ENCODE measurements around the gene CASP7. TPM values are rescaled to one million over a fixed set of nuclear protein-coding genes. Genes with fewer than 3 reads are reported as not detected.

Gene CASP7
- total and polyA plus RNA-seq, 2 of the 8 experiments (the other 6 are each of a cell fraction or from before 2014, with no cell fraction given), result 2.3 to 4.1 TPM

DNA sequence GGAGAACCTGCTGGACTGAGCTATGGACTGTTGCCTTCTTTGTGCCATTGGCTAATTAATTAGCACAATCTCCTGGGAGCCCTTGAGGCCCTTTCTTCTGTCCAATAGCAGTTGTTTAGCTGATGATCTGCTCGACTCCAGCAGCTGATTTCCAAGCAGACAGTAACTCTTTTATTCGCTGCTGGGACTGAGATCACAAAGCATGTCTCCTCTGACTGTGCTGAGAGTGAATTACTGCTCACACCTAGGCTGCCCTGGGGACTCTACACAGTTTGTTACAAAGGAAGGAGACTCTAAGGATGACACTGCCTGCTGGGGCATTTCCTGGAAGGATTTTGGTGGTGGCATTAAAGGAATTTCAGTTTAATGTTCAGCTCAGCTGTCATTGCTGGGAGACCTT, 31.4 kb downstream of the CASP7 start:
- Histone ChIP-seq H3K27ac (ENCODE audit: low read depth, low read length) (no peak overlapping the region), H3K18ac (ENCODE audit: extremely low read depth, low read length) (no peak overlapping the region), H3K9me3 (ENCODE audit: insufficient read depth in 2 of 2, low read depth in 1 of 2, low read length in 1 of 2) (no peaks in the 10 kb centered on the region), H2BK120ac (replicated peaks; ENCODE audit: low read depth, low read length) (no peak overlapping the region), H3K79me2 (ENCODE audit: control insufficient read depth in 1 of 2, insufficient read depth in 2 of 2, low read length in 2 of 2) (no peaks in the 10 kb centered on the region), H3K4ac (replicated peaks; ENCODE audit: insufficient read length, low read depth, low read length) (no peak overlapping the region), H3K4me3 (ENCODE audit: extremely low read depth in 1 of 4, insufficient read depth in 2 of 4, low read depth in 3 of 4, low read length in 4 of 4) (no peak overlapping the region), H3K56ac (replicated peaks; ENCODE audit: insufficient read length, low read depth, low read length) (no peak overlapping the region), H3K23ac (ENCODE audit: insufficient read length) (no peak overlapping the region), H2BK5ac (ENCODE audit: low read depth, low read length) (no peak overlapping the region), H3K23me2 (ENCODE audit: low read depth, low read length) (no peaks in the 10 kb centered on the region), H2BK15ac (ENCODE audit: low read length) (no peak overlapping the region), H2AFZ (ENCODE audit: low read length) (no peak overlapping the region), H4K8ac (ENCODE audit: extremely low read depth, insufficient read depth, low read length) (no peak overlapping the region), H2AK5ac (ENCODE audit: low read depth, low read length) (no peak overlapping the region), H3K27me3 (replicated peaks in 1 of 4; ENCODE audit: control insufficient read depth in 3 of 4, extremely low read depth in 1 of 4, insufficient read depth in 3 of 4, low read length in 3 of 4) (no peaks in the 10 kb centered on the region), H4K20me1 (replicated peaks in 1 of 2; ENCODE audit: control insufficient read depth in 1 of 2, insufficient read depth in 2 of 2, low read length in 2 of 2) (no peaks in the 10 kb centered on the region), H3K4me2 (ENCODE audit: insufficient read depth in 1 of 2, low read depth in 2 of 2, low read length in 2 of 2) (no peak overlapping the region), H3K4me1 (replicated peaks in 1 of 4; ENCODE audit: control insufficient read depth in 3 of 4, insufficient read depth in 4 of 4, low read length in 3 of 4) (peaks cover 3 to 21% (median 15%) of the 10 kb centered on the region in 4 experiments; a peak in 6 of 7 replicates), H3K36me3 (ENCODE audit: control insufficient read depth in 2 of 4, insufficient read depth in 4 of 4, low read length in 3 of 4) (no peaks in the 10 kb centered on the region), H3K9ac (replicated peaks in 1 of 4; ENCODE audit: extremely low read depth in 1 of 4, low read depth in 3 of 4, low read length in 3 of 4) (no peak overlapping the region), H2BK12ac (ENCODE audit: low read depth, low read length) (no peak overlapping the region), H3K79me1 (ENCODE audit: low read depth, low read length) (no peaks in the 10 kb centered on the region), H4K91ac (replicated peaks; ENCODE audit: insufficient read length, low read length) (no peak overlapping the region), H3K14ac (ENCODE audit: insufficient read length) (no peak overlapping the region), H4K5ac (ENCODE audit: insufficient read length, low read depth, low read length) (no peak overlapping the region), H2BK20ac (ENCODE audit: low read length) (no peak overlapping the region)
- POLR2A ChIA-PET (ENCODE audit: partially characterized antibody), result no interaction called here
- WGBS, 2 experiments (ENCODE audit: extremely low coverage in 1 of 2, insufficient coverage in 1 of 2, insufficient read length in 1 of 2, insufficient replicate concordance in 2 of 2, low coverage in 1 of 2, low lambda C conversion rate in 2 of 2, missing lambda C conversion rate in 1 of 2), result 91% methylated on average over 2 of the region's 2 CpGs; no CpG with 5 or more reads in 1 of the 2 experiments
- CTCF ChIA-PET (ENCODE audit: partially characterized antibody), result no interaction called here
- FAIRE-seq (no peak), DNase-seq (ENCODE audit: low read depth in 1 of 2, low spot score in 2 of 2) (no peak)
- TF ChIP-seq SP2 (IDR thresholded peaks at IDR 0.05; ENCODE audit: low read length) (no peak), MAFK (IDR thresholded peaks at IDR 0.05; ENCODE audit: low read depth, low read length) (no peak), KDM1A (IDR thresholded peaks at IDR 0.05; ENCODE audit: borderline replicate concordance, low read length) (no peak), SIX5 (IDR thresholded peaks at IDR 0.05; ENCODE audit: low read depth, low read length) (no peak), BRCA1 (IDR thresholded peaks at IDR 0.05; ENCODE audit: low read depth, low read length) (no peak), CTBP2 (IDR thresholded peaks at IDR 0.05; ENCODE audit: borderline replicate concordance, insufficient read depth, insufficient read length, low read length) (no peak), EZH2 (IDR thresholded peaks at IDR 0.05; ENCODE audit: low read depth, low read length, severe bottlenecking) (no peak), FOSL1 (IDR thresholded peaks at IDR 0.05; ENCODE audit: insufficient read depth, low read depth, low read length) (no peak)
- TF ChIP-seq, protein P1, sequence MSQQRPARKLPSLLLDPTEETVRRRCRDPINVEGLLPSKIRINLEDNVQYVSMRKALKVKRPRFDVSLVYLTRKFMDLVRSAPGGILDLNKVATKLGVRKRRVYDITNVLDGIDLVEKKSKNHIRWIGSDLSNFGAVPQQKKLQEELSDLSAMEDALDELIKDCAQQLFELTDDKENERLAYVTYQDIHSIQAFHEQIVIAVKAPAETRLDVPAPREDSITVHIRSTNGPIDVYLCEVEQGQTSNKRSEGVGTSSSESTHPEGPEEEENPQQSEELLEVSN (IDR thresholded peaks at IDR 0.05), result no peak
- TF ChIP-seq, protein P2, sequence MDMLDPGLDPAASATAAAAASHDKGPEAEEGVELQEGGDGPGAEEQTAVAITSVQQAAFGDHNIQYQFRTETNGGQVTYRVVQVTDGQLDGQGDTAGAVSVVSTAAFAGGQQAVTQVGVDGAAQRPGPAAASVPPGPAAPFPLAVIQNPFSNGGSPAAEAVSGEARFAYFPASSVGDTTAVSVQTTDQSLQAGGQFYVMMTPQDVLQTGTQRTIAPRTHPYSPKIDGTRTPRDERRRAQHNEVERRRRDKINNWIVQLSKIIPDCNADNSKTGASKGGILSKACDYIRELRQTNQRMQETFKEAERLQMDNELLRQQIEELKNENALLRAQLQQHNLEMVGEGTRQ (IDR thresholded peaks at IDR 0.05; ENCODE audit: low read length), result no peak
- TF ChIP-seq, protein P3, sequence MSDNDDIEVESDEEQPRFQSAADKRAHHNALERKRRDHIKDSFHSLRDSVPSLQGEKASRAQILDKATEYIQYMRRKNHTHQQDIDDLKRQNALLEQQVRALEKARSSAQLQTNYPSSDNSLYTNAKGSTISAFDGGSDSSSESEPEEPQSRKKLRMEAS (IDR thresholded peaks at IDR 0.05), result no peak
- TF ChIP-seq, protein P4, sequence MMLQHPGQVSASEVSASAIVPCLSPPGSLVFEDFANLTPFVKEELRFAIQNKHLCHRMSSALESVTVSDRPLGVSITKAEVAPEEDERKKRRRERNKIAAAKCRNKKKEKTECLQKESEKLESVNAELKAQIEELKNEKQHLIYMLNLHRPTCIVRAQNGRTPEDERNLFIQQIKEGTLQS (IDR thresholded peaks at IDR 0.05; ENCODE audit: insufficient read depth, low read depth, low read length), result no peak
